ENCODE measurements around the gene ISM2.

- peak; percentile 81 for TF ChIP-seq CTCF (IDR thresholded peaks at IDR 0.05; ENCODE audit: low read length)
- TF ChIP-seq EZH2 (IDR thresholded peaks at IDR 0.05; ENCODE audit: borderline replicate concordance, low read length) = no peak
Observed at GRCh38 chr14:77459072-77459723, 39.4 kb downstream of the ISM2 start.

All from OCI-LY1 (cell line).